ENCODE results near the gene ARHGAP1.

- no peak for TF ChIP-seq EZH2 (IDR thresholded peaks at IDR 0.05)
- TF ChIP-seq POLR2AphosphoS5 (IDR thresholded peaks at IDR 0.05; ENCODE audit: borderline replicate concordance, low read depth, low read length): no peak
These were observed 41.4 kb upstream of the ARHGAP1 start for GRCh38 chr11:46741600-46742484.

Data from SK-N-MC (cell line).